Uterus (tissue), 4 donors: ENCODE measurements around the gene KCNS3. TPM values are rescaled to one million over a fixed set of nuclear protein-coding genes. Genes with fewer than 3 reads are reported as not detected.

Source experiments
- DNase-seq, 2 donors: peaks; one replicate each; pipeline ENCODE4 v3.0.0-alpha.2; 2019 to 2020
- H3K27ac ChIP-seq, 2 donors: fragments of 200-600 bp; sonication (generic); 1 replicate in 1 of 2; 2 replicates in 1 of 2; pipeline ENCODE4 v1.5.1; 2016 to 2018
- H3K27me3 ChIP-seq, 2 donors: fragments of 200-600 bp; sonication (generic); one replicate each; pipeline ENCODE4 v1.5.1; 2018 to 2019; ENCODE audit warnings: control low read depth in 1 of 2
- H3K36me3 ChIP-seq, 2 donors: fragments of 200-600 bp; sonication (generic); one replicate each; pipeline ENCODE4 v1.5.1; 2019; ENCODE audit warnings: control low read depth in 1 of 2
- H3K4me1 ChIP-seq, 2 donors: fragments of 200-600 bp; sonication (generic); one replicate each; pipeline ENCODE4 v1.5.1; 2018 to 2019; ENCODE audit warnings: control low read depth in 1 of 2
- H3K4me3 ChIP-seq, 2 donors: fragments of 200-600 bp; sonication (generic); 1 replicate in 1 of 2; 2 replicates in 1 of 2; pipeline ENCODE4 v1.5.1; 2018 to 2019; ENCODE audit warnings: mild to moderate bottlenecking in 1 of 2
- H3K9me3 ChIP-seq, 2 donors: fragments of 200-600 bp; sonication (generic); one replicate each; pipeline ENCODE4 v1.5.1; 2019; ENCODE audit warnings: control low read depth in 1 of 2
- POLR2A ChIP-seq, 2 donors: fragments of 450-650 bp; IDR thresholded peaks; one replicate each; pipeline ENCODE4 v1.6.1; 2016; ENCODE audit warnings: antibody characterized with exemption in 2 of 2, mild to moderate bottlenecking in 1 of 2, moderate library complexity in 1 of 2
- intact Hi-C: fragments of 100-400 bp; cut with DNase I; formaldehyde crosslinking; loops from one replicate; pipeline ENCODE4 v1.15.1; 2023; ENCODE audit warnings: low total_unique reads
- total RNA-seq, 4 donors: library from RNA; depleted of rRNA in 3 of 4; stranded (reverse); fragments of >200 nt in 3 of 4; gene quantifications; one replicate each; pipeline versions ENCODE4 v1.1.0 to v1.2.4, GENCODE V29; 2014 to 2023
- TF ChIP-seq, protein P1 (sequence below), 4 experiments: fragments of 200-600 bp in 2 of 4; fragments of 450-650 bp in 2 of 4; sonication (generic) in 2 of 4; IDR thresholded peaks; one replicate each; pipeline ENCODE4 v1.5.1; 2016 to 2019; ENCODE audit warnings: antibody characterized with exemption in 4 of 4, mild to moderate bottlenecking in 2 of 4, moderate library complexity in 1 of 4
- donor health status: DM: yes; HTN: yes; CAD: no.

Gene KCNS3
- total RNA-seq, 4 donors from 2014 or later = 4.8 to 67.6 (median 11.6) TPM

DNA sequence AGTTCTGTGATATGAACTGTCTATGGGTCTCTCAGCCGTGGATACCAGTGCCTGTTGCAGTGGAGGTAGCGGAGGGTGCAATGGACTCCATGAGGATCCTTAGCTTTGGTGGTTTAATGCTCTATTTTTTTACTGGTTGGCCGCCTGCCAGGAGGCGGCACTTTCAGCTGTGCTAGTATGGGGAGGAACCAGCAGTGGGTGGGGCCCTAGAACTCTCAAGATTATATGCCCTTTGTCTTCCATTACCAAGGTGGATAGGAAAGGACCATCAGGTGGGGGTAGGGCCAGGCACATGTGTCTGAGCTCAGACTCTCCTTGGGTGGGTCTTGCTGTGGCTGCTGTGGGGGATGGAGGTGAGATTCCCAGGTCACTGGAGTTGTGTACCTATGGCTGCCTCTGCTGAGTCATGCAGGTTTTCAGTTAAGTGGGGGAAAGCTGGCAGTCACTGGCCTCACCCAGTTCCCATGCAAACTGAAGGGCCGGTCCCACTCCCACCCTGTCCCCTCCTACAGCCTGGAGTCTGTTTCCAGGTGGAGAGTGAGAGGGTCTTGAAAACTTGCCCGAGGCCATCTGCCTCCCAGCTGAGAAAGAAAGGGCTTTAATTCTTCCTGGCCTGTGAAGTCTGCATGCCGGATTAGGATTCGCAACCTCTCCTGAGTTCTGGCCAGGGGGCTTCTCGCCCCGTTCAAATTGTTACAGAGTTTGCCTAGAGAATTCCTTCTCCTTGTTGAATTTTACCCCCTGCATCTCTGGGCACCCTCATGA, 14.5 kb downstream of the KCNS3 start:
- no peaks in the 10 kb centered on the region for H3K27me3 ChIP-seq
- no peaks in the 10 kb centered on the region for H3K9me3 ChIP-seq
- no peak for DNase-seq
- TF ChIP-seq, protein P1, sequence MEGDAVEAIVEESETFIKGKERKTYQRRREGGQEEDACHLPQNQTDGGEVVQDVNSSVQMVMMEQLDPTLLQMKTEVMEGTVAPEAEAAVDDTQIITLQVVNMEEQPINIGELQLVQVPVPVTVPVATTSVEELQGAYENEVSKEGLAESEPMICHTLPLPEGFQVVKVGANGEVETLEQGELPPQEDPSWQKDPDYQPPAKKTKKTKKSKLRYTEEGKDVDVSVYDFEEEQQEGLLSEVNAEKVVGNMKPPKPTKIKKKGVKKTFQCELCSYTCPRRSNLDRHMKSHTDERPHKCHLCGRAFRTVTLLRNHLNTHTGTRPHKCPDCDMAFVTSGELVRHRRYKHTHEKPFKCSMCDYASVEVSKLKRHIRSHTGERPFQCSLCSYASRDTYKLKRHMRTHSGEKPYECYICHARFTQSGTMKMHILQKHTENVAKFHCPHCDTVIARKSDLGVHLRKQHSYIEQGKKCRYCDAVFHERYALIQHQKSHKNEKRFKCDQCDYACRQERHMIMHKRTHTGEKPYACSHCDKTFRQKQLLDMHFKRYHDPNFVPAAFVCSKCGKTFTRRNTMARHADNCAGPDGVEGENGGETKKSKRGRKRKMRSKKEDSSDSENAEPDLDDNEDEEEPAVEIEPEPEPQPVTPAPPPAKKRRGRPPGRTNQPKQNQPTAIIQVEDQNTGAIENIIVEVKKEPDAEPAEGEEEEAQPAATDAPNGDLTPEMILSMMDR (IDR thresholded peaks at IDR 0.05) = no peak
- no peak for TF ChIP-seq POLR2A (IDR thresholded peaks at IDR 0.05)
- intact Hi-C loops = no loop called here
- H3K36me3 ChIP-seq = no peaks in the 10 kb centered on the region
- H3K27ac ChIP-seq = no peak overlapping the region
- no peaks in the 10 kb centered on the region for H3K4me1 ChIP-seq
- no peak overlapping the region for H3K4me3 ChIP-seq

DNA sequence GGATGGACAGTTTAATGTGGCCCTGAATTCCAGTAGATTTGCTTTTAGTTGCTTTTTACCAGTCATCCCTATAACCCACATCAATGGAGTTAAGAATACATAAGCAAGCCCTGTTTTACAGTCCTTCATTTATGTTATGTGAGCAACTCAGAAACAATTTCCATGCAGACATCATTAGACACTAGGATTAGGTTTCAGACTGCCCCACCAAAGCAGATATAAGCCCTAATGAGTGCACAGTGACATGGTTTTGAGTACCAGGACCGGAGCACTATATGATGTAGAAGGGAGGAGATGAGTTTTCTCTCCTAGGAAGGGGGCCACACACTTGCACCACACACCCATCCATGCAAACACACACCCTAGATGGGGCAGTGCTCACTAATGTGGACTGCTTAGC, 15.5 kb downstream of the KCNS3 start:
- intact Hi-C loops = no loop called here
- no peak for DNase-seq
- H3K27ac ChIP-seq = no peak overlapping the region
- TF ChIP-seq, protein P1 (IDR thresholded peaks at IDR 0.05) = no peak
- no peak for TF ChIP-seq POLR2A (IDR thresholded peaks at IDR 0.05)
- no peaks in the 10 kb centered on the region for H3K27me3 ChIP-seq
- H3K4me1 ChIP-seq = no peaks in the 10 kb centered on the region
- no peaks in the 10 kb centered on the region for H3K36me3 ChIP-seq
- H3K9me3 ChIP-seq = no peaks in the 10 kb centered on the region
- H3K4me3 ChIP-seq = no peak overlapping the region

DNA sequence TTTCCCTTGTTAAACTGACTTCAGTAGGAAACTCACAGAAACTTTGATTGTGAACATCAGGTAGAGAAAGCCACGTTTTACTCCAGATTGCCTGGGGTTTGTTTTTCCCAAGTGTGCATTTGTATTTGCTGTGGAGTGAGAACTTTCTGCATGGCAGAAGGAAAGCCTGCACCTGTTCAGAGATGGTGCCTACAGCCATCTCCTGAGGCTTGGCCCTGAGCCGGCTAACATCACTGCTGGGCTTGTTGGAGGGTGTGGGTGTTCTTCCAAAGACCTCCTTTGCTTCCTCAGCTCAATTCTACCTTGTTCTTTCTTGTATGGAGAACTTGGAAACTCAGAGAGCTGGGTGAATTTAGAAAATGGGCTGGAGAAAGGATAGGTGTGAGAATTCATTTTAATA, 16.1 kb downstream of the KCNS3 start:
- TF ChIP-seq, protein P1 (IDR thresholded peaks at IDR 0.05) = no peak
- TF ChIP-seq POLR2A (IDR thresholded peaks at IDR 0.05) = no peak
- Histone ChIP-seq H3K4me1 (no peaks in the 10 kb centered on the region), H3K4me3 (no peak overlapping the region), H3K27ac (no peak overlapping the region), H3K9me3 (no peaks in the 10 kb centered on the region), H3K27me3 (no peaks in the 10 kb centered on the region), H3K36me3 (no peaks in the 10 kb centered on the region)
- DNase-seq = no peak
- intact Hi-C loops = no loop called here

- TF ChIP-seq, protein P1 (IDR thresholded peaks at IDR 0.05) = no peak
- TF ChIP-seq POLR2A (IDR thresholded peaks at IDR 0.05) = no peak
- Histone ChIP-seq H3K27ac (no peak overlapping the region), H3K27me3 (no peaks in the 10 kb centered on the region), H3K9me3 (no peaks in the 10 kb centered on the region), H3K4me1 (no peaks in the 10 kb centered on the region), H3K4me3 (no peak overlapping the region), H3K36me3 (no peaks in the 10 kb centered on the region)
- intact Hi-C loops = no loop called here
- no peak for DNase-seq
Observed at GRCh38 chr2:17899871-17900270, 21.4 kb downstream of the KCNS3 start.

GRCh38 chr2:17901246-17901645, 22.8 kb downstream of the KCNS3 start:
- intact Hi-C loops = no loop called here
- no peak overlapping the region for H3K27ac ChIP-seq
- TF ChIP-seq POLR2A (IDR thresholded peaks at IDR 0.05) = no peak
- TF ChIP-seq, protein P1 (IDR thresholded peaks at IDR 0.05) = no peak
- no peaks in the 10 kb centered on the region for H3K9me3 ChIP-seq
- no peaks in the 10 kb centered on the region for H3K27me3 ChIP-seq
- H3K4me1 ChIP-seq = no peaks in the 10 kb centered on the region
- H3K4me3 ChIP-seq = no peak overlapping the region
- H3K36me3 ChIP-seq = no peaks in the 10 kb centered on the region
- DNase-seq = no peak
